ENCODE data around the gene CYP2U1.

DNA sequence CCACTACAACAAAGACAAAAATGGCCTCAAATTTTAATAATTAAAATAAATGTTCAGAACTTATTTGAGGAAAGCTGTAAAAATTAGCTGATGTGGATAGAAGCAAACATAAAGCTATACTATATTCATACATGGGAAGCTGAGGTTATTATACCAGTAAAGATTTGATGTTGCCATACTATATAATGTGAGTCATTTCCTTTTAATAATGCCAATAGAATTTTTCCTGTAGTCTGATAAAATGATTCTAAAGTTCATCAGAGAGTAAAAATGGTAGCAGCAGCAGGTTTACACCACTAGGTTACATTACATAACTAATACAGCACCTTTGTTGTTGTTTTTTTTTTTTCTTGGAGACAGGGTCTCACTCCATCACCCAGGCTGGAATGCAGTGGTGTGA, 45.5 kb upstream of the CYP2U1 start:
- TF ChIP-seq, protein P1, sequence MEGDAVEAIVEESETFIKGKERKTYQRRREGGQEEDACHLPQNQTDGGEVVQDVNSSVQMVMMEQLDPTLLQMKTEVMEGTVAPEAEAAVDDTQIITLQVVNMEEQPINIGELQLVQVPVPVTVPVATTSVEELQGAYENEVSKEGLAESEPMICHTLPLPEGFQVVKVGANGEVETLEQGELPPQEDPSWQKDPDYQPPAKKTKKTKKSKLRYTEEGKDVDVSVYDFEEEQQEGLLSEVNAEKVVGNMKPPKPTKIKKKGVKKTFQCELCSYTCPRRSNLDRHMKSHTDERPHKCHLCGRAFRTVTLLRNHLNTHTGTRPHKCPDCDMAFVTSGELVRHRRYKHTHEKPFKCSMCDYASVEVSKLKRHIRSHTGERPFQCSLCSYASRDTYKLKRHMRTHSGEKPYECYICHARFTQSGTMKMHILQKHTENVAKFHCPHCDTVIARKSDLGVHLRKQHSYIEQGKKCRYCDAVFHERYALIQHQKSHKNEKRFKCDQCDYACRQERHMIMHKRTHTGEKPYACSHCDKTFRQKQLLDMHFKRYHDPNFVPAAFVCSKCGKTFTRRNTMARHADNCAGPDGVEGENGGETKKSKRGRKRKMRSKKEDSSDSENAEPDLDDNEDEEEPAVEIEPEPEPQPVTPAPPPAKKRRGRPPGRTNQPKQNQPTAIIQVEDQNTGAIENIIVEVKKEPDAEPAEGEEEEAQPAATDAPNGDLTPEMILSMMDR (IDR thresholded peaks at IDR 0.05; ENCODE audit: insufficient read depth, low read length, poor library complexity, severe bottlenecking) = no peak
- TF ChIP-seq EZH2phosphoT487 (conservative IDR thresholded peaks at IDR 0.05; ENCODE audit: low read length) = no peak

Measured in SU-DHL-6 (cell line).